ENCODE results near the gene CLASP1. TPM values are rescaled to one million over a fixed set of nuclear protein-coding genes. Genes with fewer than 3 reads are reported as not detected.

CLASP1 gene
- total and polyA plus RNA-seq, 2 donors (not counting 3 experiments of a cell fraction or from before 2014, with no cell fraction given): 10.0 to 57.9 TPM

DNA sequence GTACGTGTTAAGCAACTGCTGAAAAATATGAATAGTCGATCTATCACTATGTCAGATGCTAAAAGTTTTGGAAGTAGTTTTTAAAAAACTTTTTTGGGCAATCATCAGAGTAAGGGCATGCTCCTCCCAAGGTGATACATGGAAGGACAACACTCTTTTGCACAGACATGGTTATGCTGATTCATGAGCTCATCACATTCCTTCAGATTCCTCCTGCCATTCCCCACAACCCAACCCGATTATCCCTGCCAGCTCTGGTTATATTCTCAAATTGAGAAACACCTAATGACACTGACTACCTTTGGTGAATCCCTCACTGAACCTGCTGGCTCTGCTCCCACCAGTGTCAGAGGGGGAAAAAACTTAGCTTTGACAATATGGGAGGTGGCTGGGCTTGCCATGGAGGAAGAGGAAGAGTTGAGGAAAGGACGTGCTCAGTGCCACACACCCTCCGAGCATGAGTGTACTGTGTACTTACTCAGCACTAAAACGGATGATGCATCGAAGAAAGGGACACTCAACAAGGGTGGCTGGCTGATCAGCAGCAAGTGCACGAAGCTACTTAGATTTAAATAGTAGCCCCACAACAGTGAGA lies 202.5 kb downstream of the CLASP1 start:
- ChIA-PET CTCF (interaction anchor here (0.6 to 1.3 kb wide), 2 partner anchors 15 to 272 kb away, joined by 3 read pairs; no protein-coding TSS in a partner anchor), POLR2A (no interaction called here)
- H3K9ac ChIP-seq (replicated peaks; ENCODE audit: extremely low read depth, insufficient read depth, low read length): no peak overlapping the region
- no TSS peak for BruUV-seq (replicated peaks)
- no peak overlapping the region for H3K4me3 ChIP-seq (replicated peaks in 1 of 3; ENCODE audit: insufficient read depth in 1 of 3, low read depth in 1 of 3, low read length in 3 of 3)
- no peak overlapping the region for H3K27ac ChIP-seq (ENCODE audit: insufficient read depth, low read depth, low read length)
- no peak overlapping the region for H2AFZ ChIP-seq (ENCODE audit: low read depth, low read length)
- dilution Hi-C loops (cut with MboI; ENCODE audit: extremely low pct_ligation_motif_present, low sequenced_read_pairs) (no loop called here), intact Hi-C loops (cut with micrococcal nuclease) (no loop called here)
- TF ChIP-seq, protein P1, sequence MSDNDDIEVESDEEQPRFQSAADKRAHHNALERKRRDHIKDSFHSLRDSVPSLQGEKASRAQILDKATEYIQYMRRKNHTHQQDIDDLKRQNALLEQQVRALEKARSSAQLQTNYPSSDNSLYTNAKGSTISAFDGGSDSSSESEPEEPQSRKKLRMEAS (IDR thresholded peaks at IDR 0.05; ENCODE audit: insufficient read depth, insufficient read length): no peak
- TF ChIP-seq GATA2 (IDR thresholded peaks at IDR 0.05; ENCODE audit: insufficient read depth, insufficient read length, low read depth, low read length): no peak
- TF ChIP-seq MYC (IDR thresholded peaks at IDR 0.05; ENCODE audit: low read depth, low read length): no peak
- TF ChIP-seq, protein P2, sequence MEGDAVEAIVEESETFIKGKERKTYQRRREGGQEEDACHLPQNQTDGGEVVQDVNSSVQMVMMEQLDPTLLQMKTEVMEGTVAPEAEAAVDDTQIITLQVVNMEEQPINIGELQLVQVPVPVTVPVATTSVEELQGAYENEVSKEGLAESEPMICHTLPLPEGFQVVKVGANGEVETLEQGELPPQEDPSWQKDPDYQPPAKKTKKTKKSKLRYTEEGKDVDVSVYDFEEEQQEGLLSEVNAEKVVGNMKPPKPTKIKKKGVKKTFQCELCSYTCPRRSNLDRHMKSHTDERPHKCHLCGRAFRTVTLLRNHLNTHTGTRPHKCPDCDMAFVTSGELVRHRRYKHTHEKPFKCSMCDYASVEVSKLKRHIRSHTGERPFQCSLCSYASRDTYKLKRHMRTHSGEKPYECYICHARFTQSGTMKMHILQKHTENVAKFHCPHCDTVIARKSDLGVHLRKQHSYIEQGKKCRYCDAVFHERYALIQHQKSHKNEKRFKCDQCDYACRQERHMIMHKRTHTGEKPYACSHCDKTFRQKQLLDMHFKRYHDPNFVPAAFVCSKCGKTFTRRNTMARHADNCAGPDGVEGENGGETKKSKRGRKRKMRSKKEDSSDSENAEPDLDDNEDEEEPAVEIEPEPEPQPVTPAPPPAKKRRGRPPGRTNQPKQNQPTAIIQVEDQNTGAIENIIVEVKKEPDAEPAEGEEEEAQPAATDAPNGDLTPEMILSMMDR (IDR thresholded peaks at IDR 0.05; ENCODE audit: extremely low read depth in 1 of 2, insufficient read depth in 1 of 2, low read depth in 1 of 2, low read length in 2 of 2): no peak
- no peak for TF ChIP-seq POLR2AphosphoS5 (IDR thresholded peaks at IDR 0.05; ENCODE audit: insufficient read depth, low read depth, low read length)
- TF ChIP-seq FOS (IDR thresholded peaks at IDR 0.05; ENCODE audit: borderline replicate concordance, insufficient read depth, low read length): no peak
- no peak for TF ChIP-seq JUN (IDR thresholded peaks at IDR 0.05; ENCODE audit: borderline replicate concordance, insufficient read depth, insufficient read length, low read depth)
- no peak for FAIRE-seq
- H3K36me3 ChIP-seq (ENCODE audit: control insufficient read depth in 2 of 2, extremely low read depth in 1 of 2, insufficient read depth in 2 of 2, low read length in 2 of 2): peaks cover 12 to 18% of the 10 kb centered on the region in 2 experiments
- no peaks in the 10 kb centered on the region for H3K27me3 ChIP-seq (ENCODE audit: control insufficient read depth in 2 of 2, insufficient read depth in 2 of 2, low read length in 2 of 2)
- H3K9me1 ChIP-seq (replicated peaks; ENCODE audit: control insufficient read depth, extremely low read depth, insufficient read depth, low read length): no peaks in the 10 kb centered on the region
- H3K4me2 ChIP-seq (ENCODE audit: insufficient read depth, low read length): no peak overlapping the region
- H3K9me3 ChIP-seq (replicated peaks; ENCODE audit: control insufficient read depth, insufficient read depth, low read length): no peaks in the 10 kb centered on the region
- H3K4me1 ChIP-seq (ENCODE audit: control insufficient read depth, extremely low read depth, insufficient read depth, low read length): no peaks in the 10 kb centered on the region
- DNase-seq (ENCODE audit: low read depth, low spot score): no peak
- H3K79me2 ChIP-seq (ENCODE audit: control insufficient read depth, insufficient read depth, low read length): no peaks in the 10 kb centered on the region
- no peaks in the 10 kb centered on the region for H4K20me1 ChIP-seq (replicated peaks; ENCODE audit: control insufficient read depth, extremely low read depth, insufficient read depth, low read length)

All from endothelial cell of umbilical vein (primary cell).